OCI-LY3 (cell line): ENCODE measurements around the gene PCNX2.

Experiments used
- H2AFZ ChIP-seq: fragments of 200-600, 300-600 bp; shearing (Covaris generic); 2 replicates; pipeline ENCODE4 v1.6.0; 2014; ENCODE audit warnings: antibody characterized with exemption, low read depth, low read length
- H3K27ac ChIP-seq: fragments of 200-600, 300-600 bp; sonication (generic); 2 replicates; pipeline ENCODE4 v1.5.1; 2014; ENCODE audit warnings: mild to moderate bottlenecking, low read length, moderate library complexity, mixed read lengths
- H3K27me3 ChIP-seq: fragments of 200-600, 300-600 bp; sonication (generic); 2 replicates; pipeline ENCODE4 v1.6.1; 2014; ENCODE audit warnings: low read depth, low read length, mixed read lengths
- H3K36me3 ChIP-seq: fragments of 200-600, 300-600 bp; sonication (generic); replicated peaks from 2 replicates; pipeline ENCODE3; 2014; ENCODE audit warnings: low read depth, low read length, mixed read lengths
- H3K4me1 ChIP-seq: fragments of 300-600, 200-600 bp; sonication (generic); 2 replicates; pipeline ENCODE4 v1.6.1; 2014; ENCODE audit warnings: low read length, mixed read lengths
- H3K4me2 ChIP-seq: fragments of 200-600, 300-600 bp; sonication (generic); 2 replicates; pipeline ENCODE4 v1.6.1; 2014; ENCODE audit warnings: low read length, mixed read lengths
- H3K4me3 ChIP-seq: fragments of 300-600, 200-600 bp; sonication (generic); 2 replicates; pipeline ENCODE4 v1.5.1; 2014; ENCODE audit warnings: antibody characterized with exemption, mild to moderate bottlenecking, low read length, moderate library complexity
- H3K79me2 ChIP-seq: fragments of 300-600, 200-600 bp; shearing (Covaris generic); 2 replicates; pipeline ENCODE4 v1.6.1; 2014; ENCODE audit warnings: mild to moderate bottlenecking, low read length, mixed read lengths
- H3K9ac ChIP-seq: fragments of 300-600, 200-600 bp; shearing (Covaris generic); 2 replicates; pipeline ENCODE4 v1.6.0; 2014; ENCODE audit warnings: mild to moderate bottlenecking, low read length, moderate library complexity
- H3K9me3 ChIP-seq: fragments of 200-600, 300-600 bp; shearing (Covaris generic); 2 replicates; pipeline ENCODE4 v1.6.1; 2014; ENCODE audit warnings: low read length, mixed read lengths; ENCODE audit not compliant: insufficient read depth
- H4K20me1 ChIP-seq: fragments of 200-600, 300-600 bp; sonication (generic); 2 replicates; pipeline ENCODE4 v1.6.1; 2016; ENCODE audit warnings: low read length, mixed read lengths; ENCODE audit not compliant: insufficient read depth
- EZH2phosphoT487 ChIP-seq: fragments of 200-600 bp; shearing (Covaris generic); IDR thresholded peaks from 2 replicates; pipeline ENCODE4 v1.6.1; 2018; ENCODE audit warnings: antibody characterized with exemption, mixed run types, low read depth
- TF ChIP-seq, protein P1 (sequence below): fragments of 200-600, 300-600 bp; sonication (generic); IDR thresholded peaks from 2 replicates; pipeline ENCODE4 v1.5.1; 2014; ENCODE audit warnings: antibody characterized with exemption, low read length, low read depth

The PCNX2 gene

DNA sequence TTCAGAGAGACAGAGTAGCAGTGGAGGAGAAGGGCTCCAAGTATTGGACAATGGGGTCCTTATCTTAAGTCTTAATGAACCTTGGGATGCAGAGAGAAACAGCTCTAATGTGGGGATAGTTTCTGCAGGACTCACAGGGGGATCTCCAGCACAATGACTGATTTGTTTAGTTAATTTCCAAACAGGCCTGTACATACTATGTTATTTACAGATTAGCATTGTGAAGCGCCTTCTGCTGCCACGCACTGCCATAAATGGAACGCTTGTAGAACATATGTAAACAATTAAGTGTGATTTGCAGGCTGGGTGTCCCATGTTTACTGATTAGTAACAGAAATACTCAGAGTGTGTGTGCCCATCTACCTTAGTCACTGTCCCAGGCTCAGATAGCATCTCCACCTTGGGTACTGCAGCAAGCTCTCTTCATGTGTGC is 289.0 kb downstream of the PCNX2 start:
- H3K27ac ChIP-seq, result no peak overlapping the region

DNA sequence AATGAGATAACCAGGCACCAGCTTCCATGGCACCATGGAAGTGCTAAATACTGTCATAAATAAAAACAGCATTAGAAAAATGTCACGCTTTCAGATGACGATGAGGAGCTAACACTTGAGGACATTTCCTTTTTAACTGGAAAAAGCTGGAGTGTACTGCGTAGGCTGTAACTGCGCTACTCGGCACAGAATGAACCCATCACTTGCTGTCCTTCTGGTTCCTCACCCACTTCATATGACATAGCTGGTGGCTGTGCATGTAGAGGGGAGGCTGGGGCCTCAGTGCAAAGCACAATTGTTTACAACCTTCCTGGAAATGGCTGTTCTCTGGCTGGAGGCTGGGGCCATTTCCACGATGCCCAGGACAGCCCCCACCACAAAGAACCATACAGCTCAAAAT is 289.4 kb downstream of the PCNX2 start:
- Histone ChIP-seq H3K9ac (no peak overlapping the region), H2AFZ (no peak overlapping the region), H3K79me2 (no peaks in the 10 kb centered on the region), H4K20me1 (no peaks in the 10 kb centered on the region), H3K27ac (no peak overlapping the region), H3K27me3 (no peaks in the 10 kb centered on the region), H3K4me1 (no peaks in the 10 kb centered on the region), H3K36me3 (no peaks in the 10 kb centered on the region), H3K9me3 (no peaks in the 10 kb centered on the region), H3K4me3 (no peak overlapping the region), H3K4me2 (no peak overlapping the region)
- TF ChIP-seq, protein P1, sequence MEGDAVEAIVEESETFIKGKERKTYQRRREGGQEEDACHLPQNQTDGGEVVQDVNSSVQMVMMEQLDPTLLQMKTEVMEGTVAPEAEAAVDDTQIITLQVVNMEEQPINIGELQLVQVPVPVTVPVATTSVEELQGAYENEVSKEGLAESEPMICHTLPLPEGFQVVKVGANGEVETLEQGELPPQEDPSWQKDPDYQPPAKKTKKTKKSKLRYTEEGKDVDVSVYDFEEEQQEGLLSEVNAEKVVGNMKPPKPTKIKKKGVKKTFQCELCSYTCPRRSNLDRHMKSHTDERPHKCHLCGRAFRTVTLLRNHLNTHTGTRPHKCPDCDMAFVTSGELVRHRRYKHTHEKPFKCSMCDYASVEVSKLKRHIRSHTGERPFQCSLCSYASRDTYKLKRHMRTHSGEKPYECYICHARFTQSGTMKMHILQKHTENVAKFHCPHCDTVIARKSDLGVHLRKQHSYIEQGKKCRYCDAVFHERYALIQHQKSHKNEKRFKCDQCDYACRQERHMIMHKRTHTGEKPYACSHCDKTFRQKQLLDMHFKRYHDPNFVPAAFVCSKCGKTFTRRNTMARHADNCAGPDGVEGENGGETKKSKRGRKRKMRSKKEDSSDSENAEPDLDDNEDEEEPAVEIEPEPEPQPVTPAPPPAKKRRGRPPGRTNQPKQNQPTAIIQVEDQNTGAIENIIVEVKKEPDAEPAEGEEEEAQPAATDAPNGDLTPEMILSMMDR, result no peak
- TF ChIP-seq EZH2phosphoT487, result no peak

More for the DNA sequence above, 289.0 kb downstream of the PCNX2 start:
- Histone ChIP-seq H3K27me3 (no peaks in the 10 kb centered on the region), H3K9me3 (no peaks in the 10 kb centered on the region), H3K36me3 (no peaks in the 10 kb centered on the region), H3K9ac (no peak overlapping the region), H4K20me1 (no peaks in the 10 kb centered on the region), H2AFZ (no peak overlapping the region), H3K4me1 (no peaks in the 10 kb centered on the region), H3K4me2 (no peak overlapping the region), H3K4me3 (no peak overlapping the region), H3K79me2 (no peaks in the 10 kb centered on the region)
- TF ChIP-seq, protein P1, result no peak

DNA sequence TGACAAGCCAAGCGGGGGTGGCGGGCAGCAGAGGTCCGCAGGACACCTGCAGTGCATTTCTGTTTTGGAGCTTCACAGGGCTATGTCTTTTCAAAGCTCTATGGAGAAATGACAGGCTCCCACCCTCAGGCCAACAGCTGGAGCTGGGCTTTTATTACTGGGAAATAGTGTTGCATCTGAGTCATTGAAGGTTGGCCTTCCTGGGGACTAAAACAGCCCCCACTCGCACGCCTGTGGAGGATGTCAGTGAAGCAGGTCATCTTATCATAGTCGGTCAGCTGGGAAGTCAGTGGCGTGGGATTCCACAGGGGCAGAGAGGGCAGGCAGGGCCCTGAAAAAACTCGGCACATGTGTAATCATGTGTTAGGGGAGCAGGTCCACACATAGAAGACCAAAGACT is 289.8 kb downstream of the PCNX2 start:
- Histone ChIP-seq H3K27me3 (no peaks in the 10 kb centered on the region), H3K36me3 (no peaks in the 10 kb centered on the region), H3K4me3 (no peak overlapping the region), H4K20me1 (no peaks in the 10 kb centered on the region), H3K9ac (no peak overlapping the region), H2AFZ (no peak overlapping the region), H3K27ac (no peak overlapping the region), H3K4me1 (no peaks in the 10 kb centered on the region), H3K4me2 (no peak overlapping the region), H3K9me3 (no peaks in the 10 kb centered on the region), H3K79me2 (no peaks in the 10 kb centered on the region)
- no peak for TF ChIP-seq EZH2phosphoT487
- TF ChIP-seq, protein P1, result no peak

DNA sequence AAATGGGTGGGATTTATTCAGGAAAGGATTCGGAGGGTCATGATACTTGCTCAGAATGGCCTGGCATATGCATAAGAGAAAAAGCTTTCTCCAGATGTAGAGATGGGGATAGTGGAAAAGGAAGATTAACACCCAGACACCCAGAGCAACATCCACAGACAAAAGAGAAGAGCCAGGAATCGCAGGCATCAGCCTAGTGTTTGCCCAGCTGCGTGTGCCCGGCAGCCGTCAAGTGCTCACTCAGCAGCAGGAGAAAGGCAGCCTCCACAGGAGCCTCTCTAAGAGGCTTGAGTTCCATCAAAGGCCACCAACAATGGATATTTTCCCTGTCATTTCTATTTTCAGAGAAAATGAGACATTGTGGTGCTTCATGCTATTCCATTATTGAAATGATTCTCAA is 290.4 kb downstream of the PCNX2 start:
- TF ChIP-seq, protein P1, result no peak
- TF ChIP-seq EZH2phosphoT487, result no peak
- no peak overlapping the region for H3K27ac ChIP-seq
- no peak overlapping the region for H2AFZ ChIP-seq

More for the DNA sequence above, 290.4 kb downstream of the PCNX2 start:
- H3K4me2 ChIP-seq, result no peak overlapping the region
- H3K9ac ChIP-seq, result no peak overlapping the region
- H3K9me3 ChIP-seq, result no peaks in the 10 kb centered on the region
- no peaks in the 10 kb centered on the region for H3K4me1 ChIP-seq
- no peaks in the 10 kb centered on the region for H3K79me2 ChIP-seq
- no peak overlapping the region for H3K4me3 ChIP-seq
- H4K20me1 ChIP-seq, result no peaks in the 10 kb centered on the region
- H3K36me3 ChIP-seq, result no peaks in the 10 kb centered on the region
- no peaks in the 10 kb centered on the region for H3K27me3 ChIP-seq
